Stomach smooth muscle (tissue), 2 donors: Measurements from ENCODE around the gene LAMTOR4.
A peak's percentile ranks its signal among the peaks of the same experiment; 100 is the strongest.
"Not testable (repeated sequence)": the region's sequence is repeated elsewhere in the genome, so short reads cannot be mapped to it uniquely, and the experiment has no call there.

Experiments used
- H3K27ac ChIP-seq: one replicate; pipeline ENCODE4 v1.7.0; 2013; ENCODE audit warnings: mild to moderate bottlenecking, low read length, inconsistent platforms
- H3K27me3 ChIP-seq, 2 donors: one replicate each; pipeline ENCODE4 v1.7.0; 2013; ENCODE audit warnings: low read length in 2 of 2; ENCODE audit not compliant: insufficient read depth in 2 of 2, control insufficient read depth in 1 of 2
- H3K36me3 ChIP-seq, 2 donors: one replicate each; pipeline ENCODE4 v1.7.0; 2013; ENCODE audit warnings: low read length in 2 of 2; ENCODE audit not compliant: control insufficient read depth in 2 of 2, insufficient read depth in 2 of 2
- H3K4me1 ChIP-seq: one replicate; pipeline ENCODE4 v1.7.0; 2013; ENCODE audit warnings: low read length; ENCODE audit not compliant: control insufficient read depth, insufficient read depth
- H3K4me3 ChIP-seq, 2 donors: one replicate each; pipeline ENCODE4 v1.7.0; 2013; ENCODE audit warnings: low read length in 2 of 2
- H3K9ac ChIP-seq, 2 donors: one replicate each; pipeline ENCODE4 v1.7.0; 2013; ENCODE audit warnings: low read length in 2 of 2, mild to moderate bottlenecking in 1 of 2
- H3K9me3 ChIP-seq, 2 donors: one replicate each; pipeline ENCODE4 v1.7.0; 2013; ENCODE audit warnings: low read length in 2 of 2; ENCODE audit not compliant: control insufficient read depth in 2 of 2
- donor health status: healthy.
- donor health status: Pancreatic carcinoma.

The LAMTOR4 gene

GRCh38 chr7:100137851-100138760 lies 10.6 kb upstream of the LAMTOR4 start:
- Histone ChIP-seq H3K4me1 (no peaks in the 10 kb centered on the region), H3K9me3 (no peaks in the 10 kb centered on the region), H3K4me3 (no peak overlapping the region), H3K27ac (no peak overlapping the region), H3K9ac (no peak overlapping the region), H3K36me3 (no peaks in the 10 kb centered on the region), H3K27me3 (peaks cover 0 to 2% of the 10 kb centered on the region in 2 donors)

- H3K4me1 ChIP-seq = no peaks in the 10 kb centered on the region
- H3K9me3 ChIP-seq = no peaks in the 10 kb centered on the region
- H3K27ac ChIP-seq = no peak overlapping the region
- peaks cover 0 to 2% of the 10 kb centered on the region in 2 donors for H3K27me3 ChIP-seq
- H3K36me3 ChIP-seq = no peaks in the 10 kb centered on the region
- H3K4me3 ChIP-seq = no peak overlapping the region
- H3K9ac ChIP-seq = no peak overlapping the region
Measured at GRCh38 chr7:100141555-100141949, 7.2 kb upstream of the LAMTOR4 start.

GRCh38 chr7:100142461-100142860 lies 6.3 kb upstream of the LAMTOR4 start:
- Histone ChIP-seq H3K27me3 (peaks cover 0 to 2% of the 10 kb centered on the region in 2 donors), H3K27ac (no peak overlapping the region), H3K9ac (no peak overlapping the region), H3K4me1 (no peaks in the 10 kb centered on the region), H3K36me3 (no peaks in the 10 kb centered on the region), H3K4me3 (no peak overlapping the region), H3K9me3 (no peaks in the 10 kb centered on the region)

GRCh38 chr7:100146350-100146749 lies 2.4 kb upstream of the LAMTOR4 start:
- not testable (repeated sequence) for H3K36me3 ChIP-seq, H3K9me3 ChIP-seq, H3K27ac ChIP-seq, H3K9ac ChIP-seq, H3K4me3 ChIP-seq, H3K27me3 ChIP-seq
- H3K4me1 ChIP-seq = peaks cover 11% of the 10 kb centered on the region

- Histone ChIP-seq H3K4me3 (no peak overlapping the region), H3K4me1 (peaks cover 11% of the 10 kb centered on the region), H3K27me3 (no peaks in the 10 kb centered on the region), H3K9me3 (no peaks in the 10 kb centered on the region), H3K9ac (no peak overlapping the region), H3K27ac (no peak overlapping the region), H3K36me3 (no peaks in the 10 kb centered on the region)
Measured at GRCh38 chr7:100147278-100147677, 1.4 kb upstream of the LAMTOR4 start.

- Histone ChIP-seq H3K4me3 (peak overlapping the region; percentile 79 to 99), H3K9ac (peak overlapping the region; percentile 78 to 81), H3K27me3 (no peaks in the 10 kb centered on the region), H3K4me1 (peaks cover 11% of the 10 kb centered on the region), H3K9me3 (no peaks in the 10 kb centered on the region), H3K27ac (peak overlapping the region; percentile 70), H3K36me3 (peaks cover 0 to 2% of the 10 kb centered on the region in 2 donors)
Measured at GRCh38 chr7:100148225-100148558, 526 bp upstream of the LAMTOR4 start.

- Histone ChIP-seq H3K4me1 (peaks cover 23% of the 10 kb centered on the region), H3K27ac (no peak overlapping the region), H3K36me3 (peaks cover 11 to 22% of the 10 kb centered on the region in 2 donors), H3K9me3 (no peaks in the 10 kb centered on the region), H3K9ac (no peak overlapping the region), H3K27me3 (no peaks in the 10 kb centered on the region), H3K4me3 (no peak overlapping the region)
Measured at GRCh38 chr7:100152404-100152803, 3.7 kb downstream of the LAMTOR4 start.

- Histone ChIP-seq H3K4me3 (no peak overlapping the region), H3K36me3 (peaks cover 11 to 22% of the 10 kb centered on the region in 2 donors), H3K27ac (no peak overlapping the region), H3K27me3 (no peaks in the 10 kb centered on the region), H3K4me1 (peaks cover 28% of the 10 kb centered on the region), H3K9ac (no peak overlapping the region), H3K9me3 (no peaks in the 10 kb centered on the region)
Measured at GRCh38 chr7:100152937-100153666, 4.4 kb downstream of the LAMTOR4 start.

- H3K36me3 ChIP-seq = peaks cover 11 to 22% of the 10 kb centered on the region in 2 donors
- H3K27me3 ChIP-seq = no peaks in the 10 kb centered on the region
- peaks cover 29% of the 10 kb centered on the region for H3K4me1 ChIP-seq
- H3K9ac ChIP-seq = no peak overlapping the region
- H3K9me3 ChIP-seq = no peaks in the 10 kb centered on the region
- no peak overlapping the region for H3K4me3 ChIP-seq
- no peak overlapping the region for H3K27ac ChIP-seq
Measured at GRCh38 chr7:100153708-100154535, 5.2 kb downstream of the LAMTOR4 start.

- Histone ChIP-seq H3K9me3 (no peaks in the 10 kb centered on the region), H3K36me3 (peaks cover 11 to 22% of the 10 kb centered on the region in 2 donors), H3K27ac (no peak overlapping the region), H3K27me3 (no peaks in the 10 kb centered on the region), H3K4me3 (no peak overlapping the region), H3K4me1 (peaks cover 27% of the 10 kb centered on the region), H3K9ac (no peak overlapping the region)
Measured at GRCh38 chr7:100154651-100155491, 6.2 kb downstream of the LAMTOR4 start.
